ENCODE data around the gene TMEM170B.

- TF ChIP-seq CTCF (IDR thresholded peaks at IDR 0.05; ENCODE audit: borderline replicate concordance, extremely low read depth, low read length, poor library complexity, severe bottlenecking) (no peak), EZH2 (IDR thresholded peaks at IDR 0.05; ENCODE audit: borderline replicate concordance, low read depth, low read length, severe bottlenecking) (no peak)
These were observed 94.7 kb downstream of the TMEM170B start for GRCh38 chr6:11632231-11632630.

Data from DND-41 (cell line).